Ovary (tissue), 3 donors: ENCODE results near the gene BICDL1.

Source experiments
- CTCF ChIP-seq, 3 donors: fragments of 450-650 bp in 2 of 3; fragments of 200-600 bp in 1 of 3; IDR thresholded peaks; one replicate each; pipeline versions ENCODE4 v1.5.1 to v1.8.0; 2016 to 2022; ENCODE audit warnings: antibody characterized with exemption in 3 of 3, mild to moderate bottlenecking in 1 of 3
- EP300 ChIP-seq: sonication (generic); formaldehyde crosslinking; IDR thresholded peaks from one replicate; pipeline ENCODE4 v1.6.1; 2017; ENCODE audit warnings: antibody characterized with exemption
- POLR2A ChIP-seq: fragments of 450-650 bp; IDR thresholded peaks from one replicate; pipeline ENCODE4 v1.6.1; 2017; ENCODE audit warnings: antibody characterized with exemption, mild to moderate bottlenecking, moderate library complexity
- donor health status: DM: no; HTN: no; CAD: no.

- no peak for TF ChIP-seq CTCF (IDR thresholded peaks at IDR 0.05)
- TF ChIP-seq POLR2A = no peak
- no peak for TF ChIP-seq EP300
These were observed 11.5 kb downstream of the BICDL1 start for GRCh38 chr12:120000556-120000955.
